ENCODE results near the gene GLB1L.
A peak's percentile ranks its signal among the peaks of the same experiment; 100 is the strongest.

Gene GLB1L

DNA sequence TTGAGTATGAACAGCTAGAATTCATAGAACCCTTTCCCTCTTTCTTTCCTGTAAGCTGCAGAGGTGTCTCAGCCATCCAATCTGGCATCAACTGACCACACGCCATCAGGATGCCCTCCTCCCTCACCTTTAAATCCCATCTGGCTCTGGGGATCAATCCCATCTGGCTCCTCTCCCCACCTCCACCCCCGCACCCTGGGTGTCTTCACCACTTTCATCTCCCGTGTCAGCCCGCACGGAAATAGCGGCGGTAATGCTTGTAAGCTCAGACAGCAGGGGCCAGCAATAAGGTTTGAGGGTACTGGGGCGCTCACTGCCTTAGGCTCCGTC lies 7.3 kb upstream of the GLB1L start:
- peak; percentile 6 for DNase-seq

GRCh38 chr2:219252084-219252483 lies 6.8 kb upstream of the GLB1L start:
- no peak for DNase-seq

DNA sequence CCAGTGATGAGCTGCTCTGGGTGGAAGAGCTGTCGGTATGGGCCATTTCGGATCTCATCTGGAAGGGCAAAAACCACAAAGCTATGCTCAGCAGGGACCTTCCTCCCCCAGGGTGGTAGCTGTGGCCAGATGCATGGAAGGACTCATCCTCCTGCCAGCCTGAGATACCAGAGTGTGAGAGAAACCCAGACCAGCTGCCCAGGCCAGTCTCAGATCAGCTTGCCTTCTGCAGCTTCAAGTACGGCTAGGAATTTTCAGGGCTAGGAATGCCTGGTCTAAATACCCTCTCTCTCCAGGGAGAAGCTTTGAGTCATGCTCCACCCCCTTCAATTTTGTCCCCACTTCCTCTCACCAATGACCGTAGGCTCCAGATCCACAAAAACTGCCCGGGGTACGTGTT lies 6.4 kb upstream of the GLB1L start:
- no peak for DNase-seq

GRCh38 chr2:219250049-219250781 lies 5.0 kb upstream of the GLB1L start:
- no peak for DNase-seq

- peak; percentile 98 for DNase-seq
Measured at GRCh38 chr2:219249203-219249980, 4.1 kb upstream of the GLB1L start.

- DNase-seq: no peak
Measured at GRCh38 chr2:219248845-219249202, 3.6 kb upstream of the GLB1L start.

DNA sequence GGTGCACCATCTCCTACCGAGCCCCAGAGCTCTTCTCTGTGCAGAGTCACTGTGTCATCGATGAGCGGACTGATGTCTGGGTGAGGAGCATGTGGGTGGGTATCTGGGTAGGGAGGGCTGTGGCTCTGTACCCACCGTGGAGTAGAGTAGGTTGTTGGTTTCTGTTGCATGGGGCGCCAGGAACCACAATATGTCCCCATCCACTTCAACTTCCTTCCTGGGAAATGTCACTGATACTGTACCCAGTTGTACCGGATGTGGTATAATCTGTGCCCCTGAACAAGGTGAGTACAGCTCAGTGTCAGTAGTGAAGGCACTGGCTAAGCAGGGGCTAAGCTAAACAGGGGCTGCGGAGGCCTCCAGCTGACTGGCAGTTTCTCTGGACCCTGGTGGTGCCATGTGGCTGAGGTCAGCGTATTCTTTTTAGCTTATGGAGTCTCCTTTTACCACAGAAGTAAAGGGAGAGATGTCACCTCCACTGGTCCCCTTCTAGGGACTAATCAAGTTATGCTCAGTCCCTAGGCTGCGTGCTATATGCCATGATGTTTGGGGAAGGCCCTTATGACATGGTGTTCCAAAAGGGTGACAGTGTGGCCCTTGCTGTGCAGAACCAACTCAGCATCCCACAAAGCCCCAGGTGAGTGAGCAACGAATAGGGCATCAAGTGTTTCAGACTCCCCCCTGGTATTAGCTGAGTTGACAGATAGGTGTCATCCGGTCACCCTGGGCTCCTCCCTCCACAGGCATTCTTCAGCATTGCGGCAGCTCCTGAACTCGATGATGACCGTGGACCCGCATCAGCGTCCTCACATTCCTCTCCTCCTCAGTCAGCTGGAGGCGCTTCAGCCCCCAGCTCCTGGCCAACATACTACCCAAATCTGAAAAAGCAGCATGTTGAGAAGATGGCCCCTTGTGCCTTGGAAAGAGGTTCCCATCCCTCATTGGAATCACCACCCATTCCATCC lies 2.7 kb upstream of the GLB1L start:
- no peak for DNase-seq

DNA sequence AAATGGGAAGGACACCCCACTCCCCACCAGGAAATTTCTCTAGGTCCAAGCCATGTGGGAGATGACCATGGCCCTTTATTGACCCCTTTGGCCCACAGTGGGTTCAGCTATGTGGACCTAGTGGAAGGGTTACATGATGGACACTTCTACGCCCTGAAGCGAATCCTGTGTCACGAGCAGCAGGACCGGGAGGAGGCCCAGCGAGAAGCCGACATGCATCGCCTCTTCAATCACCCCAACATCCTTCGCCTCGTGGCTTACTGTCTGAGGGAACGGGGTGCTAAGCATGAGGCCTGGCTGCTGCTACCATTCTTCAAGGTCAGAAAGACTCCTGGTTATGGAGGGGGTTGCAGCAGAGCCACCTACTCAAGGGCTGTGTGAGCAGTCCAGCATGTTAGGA lies 1.3 kb upstream of the GLB1L start:
- DNase-seq: no peak

DNA sequence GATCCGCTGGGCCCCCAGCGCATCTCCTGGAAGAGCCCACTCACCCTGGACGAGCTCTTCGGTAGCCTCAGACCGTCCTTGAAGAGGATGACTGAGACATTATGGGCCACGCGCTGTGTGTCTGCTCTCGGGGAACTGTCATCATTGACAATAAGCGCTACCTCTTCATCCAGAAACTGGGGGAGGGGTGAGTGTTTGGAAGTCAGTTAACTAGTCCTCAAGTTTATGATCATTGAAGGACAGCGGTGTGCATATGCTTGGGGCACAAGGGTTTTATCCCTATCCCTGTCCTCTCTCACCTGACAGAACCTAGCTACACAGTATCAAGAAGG lies 621 bp upstream of the GLB1L start:
- DNase-seq: no peak

DNA sequence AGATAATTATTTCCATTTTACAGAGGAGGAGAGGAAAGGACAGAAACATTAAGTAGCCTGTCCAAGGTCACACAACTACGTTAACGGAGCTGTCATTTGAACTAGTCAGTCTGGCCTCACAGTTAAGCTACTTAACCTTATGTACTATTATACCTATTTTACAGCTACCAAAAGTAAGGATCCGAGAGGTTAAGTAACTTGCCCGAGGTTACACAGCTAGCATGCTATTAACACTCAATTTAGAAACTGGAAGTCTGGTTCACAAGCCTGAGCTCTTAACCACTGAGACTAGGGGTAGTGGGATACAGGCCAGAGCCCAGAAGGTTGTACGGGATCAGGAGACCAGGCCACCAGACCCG lies 476 bp downstream of the GLB1L start:
- no peak for DNase-seq

DNA sequence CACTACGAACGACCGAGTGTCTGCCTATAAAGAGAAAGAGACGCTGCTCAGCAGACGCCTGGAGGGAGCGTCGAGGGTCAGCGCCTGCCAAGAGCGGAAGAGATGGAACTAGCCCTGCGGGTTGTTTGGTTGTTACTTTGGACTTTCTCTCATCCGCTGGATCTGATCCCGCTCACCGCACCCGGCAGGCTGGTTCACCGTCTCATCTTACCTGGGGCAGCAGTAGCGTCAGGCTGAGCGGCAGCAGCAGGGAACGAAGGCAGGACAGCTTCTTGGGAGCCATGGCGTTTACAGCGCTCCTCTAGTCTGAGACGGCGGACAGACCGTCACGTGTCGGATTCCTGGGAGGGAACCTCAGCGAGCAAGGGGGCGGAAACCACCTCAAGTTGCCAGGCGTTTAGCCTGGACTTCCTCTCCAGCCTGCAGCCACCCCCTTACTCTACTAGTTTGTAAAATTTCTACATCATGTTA lies 1.9 kb downstream of the GLB1L start:
- no peak for DNase-seq

- no peak for DNase-seq
Measured at GRCh38 chr2:219234331-219234730, 10.9 kb downstream of the GLB1L start.

DNA sequence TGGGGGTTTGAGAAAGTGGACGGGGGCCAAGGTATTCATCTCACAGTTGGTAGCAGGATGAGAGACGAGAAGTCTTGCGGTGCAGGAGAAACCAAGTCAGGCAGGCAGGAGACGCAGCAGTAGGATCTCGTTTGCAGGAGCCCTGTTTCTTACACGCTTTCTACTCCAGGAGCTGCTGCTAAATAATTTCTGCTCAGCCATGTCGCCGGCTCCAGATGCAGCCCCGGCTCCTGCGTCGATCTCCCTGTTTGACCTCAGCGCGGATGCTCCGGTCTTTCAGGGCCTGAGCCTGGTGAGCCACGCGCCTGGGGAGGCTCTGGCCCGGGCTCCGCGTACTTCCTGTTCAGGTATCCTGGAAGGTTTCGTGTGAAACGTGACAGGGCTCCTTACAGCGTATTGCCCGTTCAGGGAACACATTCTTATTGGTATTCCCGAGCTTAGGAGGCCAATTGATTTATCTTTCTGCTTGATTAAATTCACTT lies 15.1 kb downstream of the GLB1L start:
- no peak for DNase-seq

DNA sequence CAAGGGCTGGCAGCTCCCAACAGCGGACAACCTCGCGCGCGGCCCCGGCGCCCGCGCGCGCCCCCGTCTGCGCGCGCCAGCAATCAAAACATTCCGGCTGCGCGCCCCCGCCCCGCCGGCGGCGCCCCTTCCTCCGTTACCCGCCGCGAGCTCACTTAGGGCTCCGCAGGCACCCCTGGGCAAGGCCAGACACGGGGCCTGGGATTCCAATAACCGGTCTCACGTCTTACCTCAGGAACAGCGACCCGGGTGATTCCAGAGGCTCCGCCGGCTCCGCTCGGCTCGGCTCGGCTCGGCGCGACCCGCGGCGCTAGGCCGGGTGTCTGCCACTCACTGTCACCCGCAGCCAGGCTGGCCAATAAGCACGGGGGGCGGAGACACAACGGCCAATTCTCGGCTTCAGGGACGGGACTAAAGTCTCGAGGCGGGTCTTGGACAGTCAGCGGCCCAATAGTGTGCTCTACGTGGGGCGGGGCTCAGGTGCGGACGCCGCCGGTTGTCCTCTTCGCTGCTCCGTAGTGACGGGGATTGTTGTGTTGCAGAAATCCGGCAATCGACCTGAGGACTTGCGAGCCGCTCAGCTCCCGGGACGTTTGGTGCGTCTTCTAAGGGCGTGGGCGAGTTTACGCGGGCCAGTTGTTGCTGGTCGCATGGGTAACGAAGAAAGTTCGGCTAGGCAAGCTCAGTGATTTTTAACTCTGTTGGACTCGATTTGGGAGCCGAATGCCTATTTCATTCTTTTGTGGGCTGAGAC lies 15.8 kb downstream of the GLB1L start, which contains the start of the genes ANKZF1 and ATG9A:
TSS of gene ANKZF1 (plus strand) at position 502 of the 754 bp plus-strand sequence. CDS start 452 bp downstream, outside the sequence.
TSS of gene ATG9A (minus strand) at position 332 of the 754 bp plus-strand sequence. CDS start 1,612 bp downstream, outside the sequence.
- DNase-seq: peak; percentile 98

- DNase-seq: no peak
Measured at GRCh38 chr2:219228911-219229304, 16.3 kb downstream of the GLB1L start.

DNA sequence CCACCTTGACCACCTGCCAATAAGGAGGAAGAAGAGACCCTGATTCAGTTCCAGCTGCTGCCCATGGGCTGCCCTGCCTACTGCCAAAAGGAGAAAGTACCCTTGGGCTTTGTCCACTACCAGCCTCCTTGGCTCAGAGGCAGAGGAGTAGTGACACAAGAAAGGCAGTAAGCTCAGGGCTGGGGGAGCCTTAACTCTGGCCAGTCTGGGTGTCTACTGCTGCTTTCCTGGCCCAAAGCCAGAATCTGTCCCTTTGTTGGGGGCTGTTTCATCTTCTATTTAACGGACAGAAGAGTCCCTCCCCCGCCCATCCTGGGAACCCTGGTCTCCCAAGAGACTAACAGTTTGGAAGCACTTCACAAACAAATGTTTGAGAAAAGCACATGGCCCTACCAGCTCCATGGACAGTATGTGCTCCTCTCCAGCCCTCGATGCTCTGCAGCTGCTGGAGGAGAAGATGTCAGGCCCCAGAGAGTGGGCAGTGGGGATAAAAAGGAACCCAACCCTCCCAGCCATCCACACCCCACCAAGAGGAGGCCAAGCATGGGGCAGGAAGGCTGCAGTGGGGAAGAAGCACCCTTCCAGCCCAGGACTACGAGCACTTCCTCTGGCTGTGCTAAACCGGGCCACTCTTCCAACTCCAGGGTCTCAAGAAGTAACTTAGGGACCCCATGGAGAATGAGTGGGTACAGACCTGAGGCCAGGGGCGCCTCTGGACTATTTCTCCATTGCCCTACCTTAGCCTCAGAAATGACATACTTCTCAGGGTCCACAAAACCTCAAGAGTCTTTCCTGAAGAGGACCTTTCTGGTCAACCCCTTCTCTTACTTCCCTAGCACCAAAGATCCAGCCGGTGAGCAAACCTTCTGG lies 17.0 kb downstream of the GLB1L start:
- no peak for DNase-seq

- no peak for DNase-seq
Measured at GRCh38 chr2:219225350-219225749, 19.9 kb downstream of the GLB1L start.

GRCh38 chr2:219223831-219224610 lies 21.2 kb downstream of the GLB1L start:
- DNase-seq: no peak

- DNase-seq: no peak
Measured at GRCh38 chr2:219221957-219222518, 23.2 kb downstream of the GLB1L start.
